SKM-1 (cell line): ENCODE data around the gene INVS.
"Not testable (repeated sequence)": the region's sequence is repeated elsewhere in the genome, so short reads cannot be mapped to it uniquely, and the experiment has no call there.

Experiments used
- DNase-seq: peaks from one replicate; lab custom pipeline; 2025; ENCODE audit not compliant: unreplicated experiment; lab: John Stamatoyannopoulos, UW

The INVS gene

DNA sequence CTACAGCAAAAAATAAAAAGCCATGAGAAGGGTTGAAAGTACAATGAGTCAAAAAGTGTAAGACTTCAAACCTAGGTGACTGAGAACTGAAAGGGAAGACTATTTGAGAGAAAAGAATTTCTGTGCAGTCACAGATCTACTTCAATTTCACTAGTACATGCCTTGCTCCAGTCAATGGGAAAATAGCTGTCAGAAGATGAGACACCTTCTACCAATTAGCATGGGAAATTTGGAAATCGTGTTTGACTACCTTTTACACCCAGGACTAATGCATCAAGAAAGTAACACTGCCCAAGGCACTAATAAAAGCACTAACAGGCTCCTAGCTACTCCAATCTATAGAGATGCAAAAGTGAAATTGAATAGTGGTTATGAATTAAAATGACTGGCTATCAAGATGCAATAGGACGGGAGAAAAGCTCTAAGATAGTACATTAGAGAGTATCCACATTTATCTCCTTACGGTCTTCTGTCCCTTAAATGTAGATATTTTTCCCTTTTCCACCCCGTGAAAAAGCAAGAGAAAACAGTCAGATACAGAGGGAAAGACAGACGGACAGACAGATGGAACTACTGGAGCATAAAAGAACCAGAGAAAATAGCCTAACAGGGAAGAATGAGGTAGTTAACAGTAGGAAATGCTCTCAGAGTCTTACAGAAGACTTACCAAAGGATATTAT lies 15.5 kb upstream of the INVS start:
- no peak for DNase-seq

DNA sequence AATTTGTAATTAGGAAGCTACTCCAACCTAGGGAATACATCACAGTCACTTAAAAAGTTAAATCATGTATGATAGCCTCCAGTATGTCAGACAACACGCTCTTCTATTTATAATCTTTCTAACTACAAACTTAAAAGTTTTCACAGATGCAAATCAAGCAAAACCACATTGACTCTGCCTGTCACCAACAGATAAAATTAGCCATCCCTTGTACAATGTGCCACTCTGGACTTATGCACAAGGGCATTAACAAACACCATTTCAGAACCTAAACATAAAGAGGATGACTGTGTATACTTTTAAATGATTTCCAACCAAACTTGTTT lies 15.0 kb upstream of the INVS start:
- no peak for DNase-seq

DNA sequence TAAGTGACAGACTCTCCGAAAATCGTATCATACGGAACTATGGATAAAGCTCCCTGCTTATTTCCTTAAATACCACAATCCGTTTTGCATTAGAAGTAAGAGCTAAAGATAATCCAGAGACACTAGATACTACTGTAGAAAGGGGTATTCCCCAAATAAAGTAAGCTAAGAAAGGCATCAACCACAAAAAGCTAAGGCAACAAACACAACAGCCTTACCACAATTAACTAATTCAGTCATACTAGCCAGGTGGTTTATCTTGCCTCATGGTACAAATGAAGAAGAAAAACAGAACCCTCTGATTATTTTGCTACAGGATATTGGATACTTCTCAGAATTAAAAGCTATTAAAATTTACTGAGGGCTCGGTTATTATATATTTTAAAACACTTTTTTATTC lies 14.3 kb upstream of the INVS start:
- no peak for DNase-seq

DNA sequence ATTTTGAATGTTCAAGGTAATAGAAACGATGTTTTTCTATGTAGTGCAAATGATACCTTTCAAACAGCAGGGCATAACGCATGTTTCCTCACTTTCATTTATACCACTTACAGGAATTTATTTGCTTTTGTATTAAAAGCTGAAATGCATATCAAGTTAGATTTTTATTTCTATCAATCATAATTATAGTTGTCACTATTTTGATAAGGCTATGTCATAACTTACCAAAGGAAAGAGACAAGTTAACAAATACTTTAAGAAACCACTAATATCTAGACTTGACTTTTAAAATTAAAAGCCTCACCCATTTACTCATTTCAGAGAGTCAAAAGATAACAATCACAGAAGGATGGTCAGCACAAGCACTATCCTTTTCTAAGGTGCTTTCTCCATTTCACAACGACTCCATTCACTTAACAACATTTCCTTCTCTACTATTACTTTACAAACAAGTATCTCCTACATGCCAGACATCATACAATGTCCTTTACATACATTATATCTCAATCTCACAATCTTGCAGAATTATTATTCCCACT lies 12.9 kb upstream of the INVS start:
- no peak for DNase-seq

DNA sequence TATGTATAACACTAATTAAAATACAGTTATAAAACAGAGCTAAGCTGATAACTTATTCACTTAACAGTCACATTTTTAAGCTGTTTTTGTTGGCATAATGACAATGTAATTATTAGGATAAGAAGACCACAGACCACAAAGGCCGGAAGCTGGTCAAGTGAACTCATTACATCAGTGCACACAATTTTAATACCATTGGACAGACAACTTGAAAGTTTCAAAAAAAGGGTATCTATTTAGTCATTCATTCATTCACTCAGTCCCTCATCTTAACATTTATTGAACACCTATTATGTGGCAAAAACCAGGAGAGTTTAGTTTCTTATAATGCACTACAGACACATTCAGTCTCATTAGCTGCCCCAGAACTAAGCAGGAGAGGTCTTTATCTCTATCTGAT lies 11.8 kb upstream of the INVS start:
- DNase-seq: no peak

DNA sequence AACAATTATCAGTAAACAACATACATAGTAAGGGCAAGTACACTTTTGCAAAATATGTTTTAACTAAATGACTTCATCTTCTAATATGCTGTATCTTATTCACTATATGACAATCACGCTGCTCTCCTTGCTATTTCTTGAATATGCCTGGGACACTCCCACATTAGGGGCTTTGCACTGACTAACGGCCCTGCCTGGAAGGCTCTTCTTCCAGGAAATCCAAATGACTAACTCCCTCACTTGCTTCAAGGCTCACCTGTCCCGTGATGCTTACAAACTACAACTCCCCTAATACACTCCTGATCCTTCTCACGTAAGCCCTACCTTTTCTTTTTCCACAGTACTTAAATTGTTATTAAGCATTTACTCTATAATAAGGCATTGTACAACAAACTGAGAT lies 10.8 kb upstream of the INVS start:
- DNase-seq: no peak

DNA sequence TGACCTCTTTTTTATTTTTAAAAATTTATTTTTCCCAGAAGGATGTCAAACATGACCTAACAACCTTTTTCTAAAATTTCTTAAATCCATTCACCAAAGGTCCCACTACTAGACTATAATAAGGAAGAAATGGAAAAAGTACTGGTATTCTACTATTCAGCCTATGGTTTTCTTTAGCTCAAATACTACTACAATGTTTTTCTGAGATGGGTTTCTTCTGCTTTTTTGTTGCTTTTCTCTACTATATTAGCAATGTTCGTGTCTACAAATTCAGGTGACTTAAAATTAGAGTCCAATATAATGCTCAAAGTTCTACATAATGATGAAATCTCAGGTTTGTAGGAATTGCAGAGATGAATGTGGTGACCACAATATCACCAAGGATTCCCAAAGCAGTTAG lies 8.2 kb upstream of the INVS start:
- no peak for DNase-seq

DNA sequence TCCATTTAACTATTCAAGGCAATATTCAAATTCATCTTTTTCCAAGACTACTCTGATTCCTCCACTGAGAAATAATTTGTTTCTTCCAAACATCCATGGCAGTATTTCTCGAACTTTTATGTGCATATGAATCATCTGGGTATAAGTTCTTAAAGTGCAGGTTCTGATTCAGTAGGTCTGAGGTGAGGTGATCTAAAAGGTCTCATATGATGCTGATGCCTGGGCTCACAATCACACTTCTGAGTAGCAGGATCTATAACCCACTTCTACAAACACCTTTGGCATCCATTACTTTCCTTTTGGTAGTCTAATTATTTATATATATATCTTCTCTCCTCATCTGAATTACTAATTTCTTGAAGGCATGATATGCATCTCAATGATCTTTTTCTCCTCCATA lies 7.4 kb upstream of the INVS start:
- no peak for DNase-seq

DNA sequence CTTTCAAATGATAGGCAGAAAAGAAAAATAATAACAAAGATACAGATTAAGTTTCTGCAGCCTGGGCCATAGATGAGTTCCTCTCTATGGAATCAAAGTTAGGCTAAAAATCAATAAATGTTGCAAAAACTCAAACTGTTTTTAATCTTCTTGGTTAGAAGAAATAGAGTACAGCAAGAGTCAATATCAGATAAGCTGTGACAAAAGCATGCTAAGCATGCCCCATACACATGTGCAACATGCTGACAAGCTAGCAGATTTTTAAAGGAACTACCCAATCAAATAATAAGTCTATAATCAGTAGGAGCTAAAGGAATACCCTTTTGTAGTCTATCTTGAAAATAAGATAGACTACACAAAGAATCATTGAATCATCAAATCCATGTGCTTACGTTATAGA lies 7.0 kb upstream of the INVS start:
- DNase-seq: no peak

DNA sequence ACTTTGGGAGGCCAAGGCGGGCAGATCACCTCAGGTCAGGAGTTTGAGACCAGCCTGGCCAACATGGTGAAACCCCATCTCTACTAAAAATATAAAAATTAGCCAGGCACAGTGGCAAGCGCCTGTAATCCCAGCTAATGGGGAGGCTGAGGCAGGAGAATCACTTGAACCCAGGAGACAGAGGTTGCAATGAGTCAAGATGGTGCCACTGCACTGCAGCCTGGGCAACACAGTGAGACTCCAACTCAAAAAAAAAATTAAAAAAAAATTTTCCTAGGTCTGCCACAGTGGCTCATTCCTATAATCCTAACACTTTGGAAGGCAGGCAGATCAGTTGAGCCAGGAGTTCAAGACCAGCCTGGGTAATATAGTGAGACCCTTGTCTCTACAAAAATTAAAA lies 4.6 kb upstream of the INVS start:
- DNase-seq: not testable (repeated sequence)

DNA sequence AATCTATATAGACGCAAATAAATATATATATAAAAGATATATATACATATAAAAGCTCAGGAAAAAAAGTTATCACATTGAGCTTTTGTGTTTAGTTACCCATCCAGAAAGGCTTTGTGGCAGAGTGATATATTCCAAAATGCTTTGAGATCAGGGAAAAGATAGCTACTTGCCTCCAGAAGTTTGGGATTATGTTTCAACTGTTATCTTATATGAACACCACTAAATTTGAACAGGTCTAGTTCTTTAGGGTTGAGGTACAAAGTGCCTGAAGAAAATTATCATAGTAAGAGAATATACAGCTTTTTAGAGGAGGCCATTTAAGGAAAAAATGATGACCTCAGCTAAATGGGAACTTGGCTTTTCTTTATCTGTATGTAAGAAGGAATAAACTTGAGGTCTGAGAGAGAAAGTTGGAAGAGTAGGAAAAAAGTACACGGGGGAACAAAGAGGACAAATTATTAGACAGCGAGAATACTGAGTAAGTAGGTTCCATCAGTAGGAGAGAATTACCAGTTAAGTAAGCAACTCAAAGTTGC lies 2.6 kb upstream of the INVS start:
- DNase-seq: no peak

DNA sequence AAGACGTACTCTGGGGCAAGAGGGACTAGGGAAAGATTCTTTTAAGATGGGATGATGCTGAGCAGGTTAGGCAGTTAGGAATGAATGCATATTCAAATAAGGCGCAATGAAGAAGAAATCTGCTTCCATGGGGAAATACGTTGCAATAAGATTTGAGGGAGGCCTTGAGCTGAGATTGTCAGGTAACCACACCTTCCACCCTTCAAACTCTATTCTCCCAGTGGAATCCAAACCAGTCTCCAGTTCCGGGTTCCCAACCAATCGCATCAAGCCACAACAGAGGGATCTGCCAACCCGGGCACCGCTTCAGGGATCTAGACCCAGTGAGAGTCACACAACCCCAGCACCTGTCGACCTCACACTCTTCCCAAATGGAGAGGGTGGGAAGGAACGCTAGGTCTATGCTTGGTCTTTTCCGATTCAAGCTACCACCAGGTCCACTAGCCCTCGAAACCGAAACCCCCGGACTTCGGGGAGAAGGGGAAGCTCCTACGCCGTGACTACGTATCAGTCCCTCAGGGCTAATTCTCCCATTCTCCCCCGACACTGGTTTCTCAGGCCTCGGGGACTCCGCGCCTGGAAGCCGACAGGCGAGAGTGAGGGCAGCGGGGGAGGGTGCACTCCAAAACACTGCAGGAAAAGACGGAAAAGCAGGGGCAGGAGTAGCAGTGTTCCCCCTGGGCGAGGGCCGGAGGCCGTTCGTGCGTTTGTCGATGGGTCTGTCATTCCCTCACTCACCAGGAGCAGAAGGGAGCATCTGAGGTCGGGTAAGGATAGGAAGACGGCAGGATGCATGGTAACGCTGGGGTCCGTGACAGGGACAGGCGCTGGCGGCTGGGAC lies 777 bp upstream of the INVS start:
- no peak for DNase-seq

DNA sequence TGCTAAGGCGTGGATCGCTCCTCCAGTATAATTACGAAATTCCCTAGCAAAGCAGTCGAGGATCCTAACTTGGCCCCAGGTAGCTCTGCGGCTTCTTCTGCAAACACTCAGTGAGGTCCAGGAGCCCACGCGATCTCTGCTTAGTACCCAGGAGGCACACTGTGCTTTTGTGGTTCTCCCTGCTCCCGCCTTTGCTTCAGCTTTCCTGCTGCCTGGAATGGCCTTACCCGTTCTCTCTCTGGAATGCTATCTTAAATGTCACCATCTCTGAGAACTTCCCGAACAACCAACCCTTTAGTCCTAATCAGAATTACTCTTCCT lies 639 bp downstream of the INVS start:
- no peak for DNase-seq

DNA sequence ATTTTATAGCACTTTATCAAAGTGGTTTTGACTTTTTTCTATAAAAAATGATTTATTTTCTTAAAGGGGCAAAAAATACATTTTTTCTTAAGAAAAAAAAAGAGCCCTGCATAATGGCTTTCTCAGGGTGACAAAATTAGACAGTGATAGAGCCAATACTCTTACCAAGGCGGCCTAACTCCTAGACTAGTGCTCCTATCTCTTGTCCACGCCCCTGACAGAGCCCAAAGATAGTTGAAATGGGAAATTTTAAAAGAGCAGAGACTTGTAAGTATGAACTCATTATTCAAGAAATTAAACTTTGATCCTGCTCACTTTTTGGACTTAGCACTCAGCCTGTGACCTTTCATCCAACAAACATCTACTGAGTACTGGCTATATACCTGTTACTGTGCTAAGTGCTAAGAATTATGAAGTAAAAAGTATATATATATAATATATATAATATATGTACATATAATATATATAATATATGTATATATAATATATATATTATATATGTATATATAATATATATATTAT lies 1.2 kb downstream of the INVS start:
- no peak for DNase-seq

DNA sequence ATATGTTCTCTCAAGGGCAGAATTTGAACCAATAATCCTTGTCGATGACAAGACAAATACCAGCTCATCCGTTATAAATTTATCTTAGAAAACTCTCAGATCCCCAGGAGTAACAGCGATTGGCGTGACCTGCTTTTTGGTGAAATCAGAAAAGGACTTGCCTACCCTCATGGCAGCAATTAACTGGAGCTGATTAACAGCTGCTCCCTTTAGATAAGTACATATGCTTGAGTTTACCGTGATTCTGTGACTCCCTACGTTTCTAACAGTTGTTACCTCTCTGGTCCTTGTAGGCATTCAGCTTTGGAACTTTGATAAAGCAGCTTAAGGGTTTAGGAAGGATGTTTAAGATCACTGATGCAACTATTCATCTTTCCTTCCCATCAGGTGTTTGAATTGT lies 2.6 kb downstream of the INVS start:
- DNase-seq: no peak

DNA sequence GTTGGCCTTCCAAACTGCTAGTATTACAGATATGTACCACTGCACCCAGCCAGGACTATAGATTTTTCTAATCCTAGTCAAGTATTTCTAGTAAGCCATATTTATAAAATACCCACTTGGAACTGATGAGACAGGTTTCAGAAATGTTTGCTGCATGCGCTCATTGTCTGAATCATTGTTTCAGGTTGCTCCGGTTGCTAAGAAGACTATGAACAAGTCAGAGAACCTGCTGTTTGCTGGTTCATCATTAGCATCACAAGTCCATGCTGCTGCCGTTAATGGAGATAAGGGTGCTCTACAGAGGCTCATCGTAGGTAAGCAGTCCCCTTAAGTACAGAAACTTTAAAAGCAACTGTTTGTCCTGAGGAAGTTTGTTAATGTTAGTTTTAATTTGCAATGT lies 5.3 kb downstream of the INVS start:
- DNase-seq: no peak

DNA sequence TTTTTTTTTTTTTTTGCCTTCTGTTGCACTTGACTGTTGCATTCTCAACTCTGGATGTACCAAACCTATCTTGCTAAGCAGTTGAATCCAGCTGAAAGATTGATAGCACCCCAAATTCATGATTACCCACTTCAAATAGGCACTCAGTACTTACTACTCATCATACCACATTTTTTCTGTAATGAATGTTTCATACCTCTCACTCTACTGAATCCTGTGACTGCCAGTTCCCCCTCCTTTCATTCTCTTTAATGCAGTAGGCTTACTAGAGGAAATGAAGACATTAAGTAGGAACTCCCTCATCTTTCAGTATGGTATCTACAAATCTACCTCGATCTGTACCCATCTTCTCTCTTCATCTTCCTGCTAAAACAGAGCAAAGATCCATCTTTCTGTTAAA lies 6.8 kb downstream of the INVS start:
- no peak for DNase-seq

DNA sequence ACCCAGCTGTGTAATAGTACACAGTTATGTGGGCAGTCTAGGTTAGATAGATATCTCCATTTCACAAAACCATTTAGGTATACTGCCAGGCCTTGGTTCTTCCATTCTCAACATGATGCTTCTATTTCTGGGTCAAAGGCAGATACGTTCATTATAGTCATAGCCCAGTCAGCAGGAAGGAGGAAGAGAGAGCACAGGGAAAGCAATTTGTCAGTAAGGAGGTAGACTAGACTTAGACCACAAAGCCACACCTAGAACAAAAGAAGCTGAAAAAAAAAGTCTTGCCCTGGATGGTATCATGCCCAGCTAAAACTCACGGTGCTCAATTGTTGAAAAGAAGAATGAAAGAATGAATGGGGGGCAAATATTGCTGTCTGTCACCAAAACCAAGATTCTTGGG lies 7.6 kb downstream of the INVS start:
- no peak for DNase-seq

DNA sequence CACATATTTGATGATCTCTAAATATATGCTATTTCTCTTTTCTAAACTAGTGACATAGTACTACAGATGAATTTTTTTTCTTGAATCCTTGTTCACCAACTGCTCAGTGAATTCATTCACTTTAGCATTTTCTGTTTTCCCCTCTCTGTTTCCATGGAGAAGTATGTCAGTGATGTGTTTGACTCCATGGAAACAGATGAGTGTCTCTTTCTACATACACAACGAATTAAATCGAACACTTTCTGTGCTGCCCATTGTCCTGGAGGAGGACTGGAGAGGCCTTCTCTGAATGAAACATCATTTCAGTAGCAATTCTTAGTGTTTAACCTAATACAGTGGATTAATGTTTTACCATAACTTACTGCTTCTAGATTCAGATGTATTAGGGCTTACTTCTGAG lies 9.5 kb downstream of the INVS start:
- DNase-seq: no peak

DNA sequence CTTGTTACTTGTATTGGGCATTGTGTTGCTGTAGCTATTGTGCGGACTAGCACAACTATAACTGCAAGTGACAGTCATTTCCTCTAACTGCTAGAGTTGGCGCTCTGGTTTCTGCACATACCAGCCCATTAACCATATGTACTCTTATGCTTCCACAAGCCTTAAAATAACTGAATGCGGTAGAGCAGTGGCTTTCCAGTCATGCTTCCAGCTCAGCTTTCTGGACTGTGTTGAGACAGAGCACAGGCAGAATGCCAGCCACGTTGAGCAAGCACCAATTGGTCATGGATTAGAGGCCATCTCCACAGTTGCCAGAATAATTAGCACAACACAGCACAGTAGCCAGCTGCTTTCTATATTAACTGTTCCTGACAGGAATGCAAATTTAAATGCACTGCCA lies 12.2 kb downstream of the INVS start:
- no peak for DNase-seq

DNA sequence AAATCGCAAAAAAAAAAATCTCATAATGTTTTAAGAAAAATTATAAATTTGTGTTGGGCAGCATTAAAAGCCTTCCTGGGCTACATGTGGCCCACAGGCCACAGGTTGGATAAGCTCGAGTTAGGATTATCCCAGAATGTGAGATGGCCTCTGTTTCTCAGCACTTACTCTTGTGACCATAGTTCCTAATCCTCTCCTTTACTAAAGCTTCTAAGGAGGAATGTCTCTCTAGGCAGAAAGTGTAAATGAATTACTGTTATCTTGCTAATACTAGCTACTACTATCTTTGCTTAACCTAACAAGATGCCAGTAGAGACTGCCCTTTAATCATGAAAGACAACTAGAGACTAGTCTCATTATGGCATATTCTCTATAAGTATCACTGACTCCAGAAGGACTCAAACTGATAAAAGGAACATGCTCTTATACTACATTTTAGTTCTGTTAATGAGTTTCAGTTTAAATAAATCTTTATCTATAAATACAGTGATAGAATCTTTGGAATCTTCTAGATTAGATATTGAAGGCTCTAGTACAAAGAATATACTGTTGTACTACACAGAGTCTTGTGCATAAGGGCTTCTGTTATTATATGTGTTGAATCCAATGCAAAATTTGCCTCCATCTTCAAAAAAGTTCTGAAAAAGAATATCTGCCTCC lies 13.8 kb downstream of the INVS start:
- no peak for DNase-seq

DNA sequence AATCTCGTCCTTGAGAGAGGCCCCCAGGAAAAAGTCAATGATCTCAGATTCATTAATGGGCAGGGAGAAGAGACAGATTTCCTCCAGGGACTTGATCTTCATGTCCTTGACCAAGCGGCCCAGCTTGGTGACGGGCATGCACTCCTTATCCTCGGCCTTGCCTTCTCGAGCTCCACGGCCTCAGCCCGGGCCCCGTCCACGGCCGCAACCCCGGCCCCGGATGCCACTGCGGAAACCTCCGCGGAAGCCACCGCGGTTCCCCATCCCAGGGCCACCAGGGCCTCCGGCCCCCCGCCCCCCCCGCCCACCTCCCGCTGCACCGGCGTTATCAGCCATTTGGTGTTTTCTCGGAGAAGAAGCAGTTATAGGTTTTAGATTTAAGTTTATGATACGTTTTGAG lies 18.3 kb downstream of the INVS start:
- DNase-seq: no peak
